HTERT RPE-1 (cell line): Measurements from ENCODE around the gene KCNIP1.
"Not testable (repeated sequence)": the region's sequence is repeated elsewhere in the genome, so short reads cannot be mapped to it uniquely, and the experiment has no call there.

Experiments
- in situ Hi-C: fragments of 300-500 bp; cut with MboI; formaldehyde crosslinking; loops from 4 replicates; pipeline ENCODE4 v1.14.3; 2020; ENCODE audit warnings: low sequenced_read_pairs

Gene KCNIP1

DNA sequence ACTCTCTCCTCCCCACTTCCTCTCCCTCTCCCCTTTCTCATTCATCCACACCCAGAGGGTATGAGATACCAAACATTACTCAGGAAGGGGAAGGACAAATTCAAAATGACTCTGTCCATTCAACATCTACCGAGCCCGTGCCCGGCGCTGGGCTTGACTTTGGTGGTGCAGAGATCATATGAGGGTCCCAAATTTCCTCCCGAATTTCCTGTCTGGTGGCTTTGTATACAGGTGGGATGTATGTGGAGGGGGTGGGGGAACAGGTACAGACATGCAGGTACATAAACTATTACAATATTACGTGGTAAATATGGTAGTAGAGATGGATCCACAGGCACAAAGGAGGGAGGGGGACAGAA, 257.9 kb downstream of the KCNIP1 start:
- in situ Hi-C loops: no loop called here

DNA sequence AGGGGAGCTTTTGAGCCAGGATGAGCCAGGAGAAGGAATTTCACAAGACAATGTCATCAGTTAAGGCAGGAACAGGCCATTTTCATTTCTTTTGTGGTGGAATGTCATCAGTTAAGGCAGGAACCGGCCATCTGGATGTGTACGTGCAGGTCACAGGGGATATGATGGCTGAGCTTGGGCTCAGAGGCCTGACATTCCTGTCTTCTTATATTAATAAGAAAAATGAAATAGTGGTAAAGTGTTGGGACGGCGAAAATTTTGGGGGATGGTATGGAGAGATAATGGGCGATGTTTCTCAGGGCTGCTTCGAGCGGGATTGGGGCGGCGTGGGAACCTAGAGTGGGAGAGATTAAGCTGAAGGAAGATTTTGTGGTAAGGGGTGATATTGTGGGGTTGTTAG, 258.5 kb downstream of the KCNIP1 start:
- in situ Hi-C loops: not testable (repeated sequence)

DNA sequence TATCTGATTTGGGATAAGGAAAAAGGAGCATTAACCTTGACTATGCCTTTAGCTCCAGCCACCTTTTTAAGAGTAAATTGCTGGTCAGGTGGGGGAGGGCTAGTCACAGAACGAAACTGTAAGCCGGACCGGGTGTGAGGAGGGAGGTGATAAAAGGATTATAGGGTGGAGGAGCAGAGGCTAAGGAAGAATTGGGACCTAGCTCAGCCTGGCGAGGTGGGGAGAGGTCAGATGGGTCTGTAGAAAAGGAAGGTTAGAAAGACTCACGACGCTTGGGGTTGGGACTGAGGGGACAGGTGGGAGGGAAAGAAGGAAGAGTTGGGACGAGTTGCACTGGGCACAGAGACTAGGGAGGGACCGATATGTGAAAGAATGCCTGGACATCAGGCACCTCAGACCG, 262.0 kb downstream of the KCNIP1 start:
- in situ Hi-C loops: not testable (repeated sequence)

- in situ Hi-C loops: no loop called here
Measured at GRCh38 chr5:170769246-170769645, 265.4 kb downstream of the KCNIP1 start.

DNA sequence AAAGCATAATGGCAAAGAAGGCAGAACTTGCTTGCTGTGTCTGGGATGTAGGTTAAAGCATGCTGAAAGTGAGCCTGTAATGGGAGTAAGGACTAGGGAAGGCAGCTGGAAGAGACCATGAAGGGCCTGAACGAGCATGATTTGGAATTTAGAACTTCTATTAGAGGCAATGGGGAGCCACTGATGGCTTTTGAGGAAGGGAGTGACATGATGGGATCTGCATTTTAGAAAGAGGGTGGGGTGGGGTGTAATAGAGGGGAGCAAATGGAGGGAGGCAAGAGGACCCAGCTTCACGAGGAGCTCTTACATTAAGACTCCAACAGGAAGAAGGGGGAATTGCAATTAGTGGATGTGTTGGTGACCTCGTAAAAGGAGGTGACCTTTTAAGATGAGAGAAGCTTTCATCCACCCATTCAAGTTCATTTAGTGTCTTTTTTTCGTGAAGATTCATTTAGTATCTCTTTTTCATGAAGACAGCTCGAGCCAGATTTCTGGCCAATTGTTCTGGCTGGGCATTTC, 266.1 kb downstream of the KCNIP1 start:
- in situ Hi-C loops: no loop called here

- in situ Hi-C loops: no loop called here
Measured at GRCh38 chr5:170771496-170771895, 267.7 kb downstream of the KCNIP1 start.

DNA sequence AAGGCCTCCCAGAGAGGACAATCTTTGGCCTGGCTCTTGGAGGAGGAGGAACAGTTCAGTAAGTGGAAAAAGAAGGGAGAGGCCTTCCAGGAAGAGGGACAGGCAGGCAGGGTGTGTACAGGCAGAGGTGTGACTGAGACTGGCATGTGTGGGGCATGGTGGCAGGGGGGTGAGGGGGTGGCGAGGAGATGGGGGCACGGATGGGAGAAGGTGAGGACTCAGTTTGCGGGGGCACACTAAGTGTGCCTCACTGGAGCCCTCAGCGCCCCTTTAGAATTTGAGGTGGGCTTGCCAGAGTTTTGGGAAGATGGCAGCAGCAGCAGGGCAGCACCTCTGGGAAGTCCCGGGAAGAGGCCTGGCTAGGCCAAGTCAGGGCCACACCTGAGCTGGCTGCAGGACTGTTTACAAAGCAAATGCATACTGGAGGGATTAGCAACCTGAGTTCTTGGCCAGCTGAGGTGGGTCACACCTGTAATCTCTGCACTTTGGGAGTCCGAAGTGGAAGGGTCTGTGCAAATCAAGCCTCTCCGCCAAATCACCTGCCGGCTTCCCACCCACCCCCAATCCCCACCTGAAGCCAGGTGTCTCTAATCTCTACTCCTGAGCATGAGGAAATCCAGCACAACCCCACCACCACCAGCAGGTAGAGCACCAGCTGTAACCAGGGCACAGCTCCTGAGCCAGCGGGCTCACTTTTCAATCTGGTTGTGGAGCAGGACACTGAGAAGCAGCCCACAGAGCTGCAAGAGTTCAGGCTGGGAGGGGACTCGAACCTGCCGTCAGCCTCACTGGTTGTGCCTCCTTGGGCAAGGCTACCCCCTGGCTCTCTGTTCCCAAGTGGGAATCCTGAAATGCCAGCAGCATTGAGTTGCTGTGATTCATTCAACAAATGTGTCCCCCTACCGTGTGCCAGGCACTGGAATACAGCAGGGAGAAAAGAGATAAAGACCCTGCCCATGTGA, 269.5 kb downstream of the KCNIP1 start:
- in situ Hi-C loops: no loop called here

DNA sequence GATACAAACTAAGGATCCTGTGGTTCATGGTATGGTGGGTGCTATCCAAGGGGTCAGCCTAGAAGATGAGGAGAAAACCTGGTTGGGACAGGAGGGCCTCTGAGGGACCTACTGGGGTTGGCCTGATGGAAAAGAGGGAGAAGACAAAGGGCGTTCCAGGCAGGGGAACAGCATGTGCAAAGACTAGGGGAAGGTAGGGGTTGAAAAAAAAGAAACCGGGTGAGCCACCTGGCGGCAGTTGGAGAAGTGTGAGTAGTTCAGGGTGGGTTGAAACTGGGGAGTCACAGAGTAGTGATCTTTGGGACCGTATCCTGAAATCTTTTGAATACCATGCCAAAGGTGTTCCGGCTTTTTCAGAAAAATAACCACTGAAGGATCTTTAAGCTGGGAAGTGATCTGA, 271.0 kb downstream of the KCNIP1 start:
- in situ Hi-C loops: no loop called here

- in situ Hi-C loops: no loop called here
Measured at GRCh38 chr5:170781946-170782345, 278.1 kb downstream of the KCNIP1 start.

- in situ Hi-C loops: no loop called here
Measured at GRCh38 chr5:170782438-170782837, 278.6 kb downstream of the KCNIP1 start.

GRCh38 chr5:170783498-170784247, 279.9 kb downstream of the KCNIP1 start, which contains the start of gene GABRP:
Gene GABRP, plus strand, starts transcription at chr5:170783725. Its CDS starts 4,891 bp downstream, at chr5:170788616.
- in situ Hi-C loops: no loop called here

GRCh38 chr5:170785416-170785815, 281.6 kb downstream of the KCNIP1 start:
- in situ Hi-C loops: no loop called here
